ENCODE results near the gene TRIP11. TPM values are rescaled to one million over a fixed set of nuclear protein-coding genes. Genes with fewer than 3 reads are reported as not detected.

The TRIP11 gene
- total RNA-seq, 3 donors from 2014 or later (not counting 1 experiment from before 2014, with no cell fraction given), result 42.9 to 63.6 (median 49.8) TPM

DNA sequence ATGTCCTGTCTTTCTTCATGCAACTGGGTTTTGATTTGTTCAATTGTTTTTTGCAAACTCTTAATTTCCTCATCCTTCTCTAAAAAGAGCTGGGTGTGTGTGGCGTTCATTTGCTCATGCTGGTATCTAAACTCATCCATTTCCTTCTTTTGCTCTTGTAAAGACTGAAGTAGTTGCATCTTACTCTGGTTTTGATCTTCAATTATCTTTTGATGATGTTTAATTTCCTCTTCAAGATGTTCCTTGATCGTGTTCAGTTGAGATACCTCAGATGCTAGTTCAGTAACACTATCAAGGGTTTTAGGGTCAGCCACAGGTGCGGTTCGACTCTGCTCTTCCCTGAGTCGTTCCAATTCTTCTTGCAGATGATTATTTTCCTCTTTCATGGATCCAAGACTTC lies 34.8 kb downstream of the TRIP11 start:
- Histone ChIP-seq H3K9me3 (ENCODE audit: control insufficient read depth, insufficient read depth, low read length) (no peaks in the 10 kb centered on the region), H3K27me3 (ENCODE audit: control insufficient read depth, insufficient read depth, low read length) (no peaks in the 10 kb centered on the region), H3K36me3 (ENCODE audit: control insufficient read depth, insufficient read depth, low read length) (peaks cover 48% of the 10 kb centered on the region), H3K4me1 (ENCODE audit: control insufficient read depth, insufficient read depth, low read length) (no peaks in the 10 kb centered on the region), H3K27ac (ENCODE audit: low read length) (no peak overlapping the region), H3K4me3 (ENCODE audit: low read length) (no peak overlapping the region)
- H3K27me3 Mint-ChIP-seq (ENCODE audit: low read depth in 2 of 2), result no peaks in the 10 kb centered on the region
- ATAC-seq (no peak), DNase-seq (peak in 1 of 2 donors; percentile 44)
- peak overlapping the region in 1 of 2 donors; percentile 45 for H3K27ac Mint-ChIP-seq
- peaks cover 0 to under 1% of the 10 kb centered on the region in 2 donors for H3K4me1 Mint-ChIP-seq
- intact Hi-C loops (cut with micrococcal nuclease), result no loop called here
- no peaks in the 10 kb centered on the region for H3K9me3 Mint-ChIP-seq
- H3K36me3 Mint-ChIP-seq, result peaks cover 42% of the 10 kb centered on the region
- H3K4me3 Mint-ChIP-seq, result no peak overlapping the region
- TF ChIP-seq, protein P1, sequence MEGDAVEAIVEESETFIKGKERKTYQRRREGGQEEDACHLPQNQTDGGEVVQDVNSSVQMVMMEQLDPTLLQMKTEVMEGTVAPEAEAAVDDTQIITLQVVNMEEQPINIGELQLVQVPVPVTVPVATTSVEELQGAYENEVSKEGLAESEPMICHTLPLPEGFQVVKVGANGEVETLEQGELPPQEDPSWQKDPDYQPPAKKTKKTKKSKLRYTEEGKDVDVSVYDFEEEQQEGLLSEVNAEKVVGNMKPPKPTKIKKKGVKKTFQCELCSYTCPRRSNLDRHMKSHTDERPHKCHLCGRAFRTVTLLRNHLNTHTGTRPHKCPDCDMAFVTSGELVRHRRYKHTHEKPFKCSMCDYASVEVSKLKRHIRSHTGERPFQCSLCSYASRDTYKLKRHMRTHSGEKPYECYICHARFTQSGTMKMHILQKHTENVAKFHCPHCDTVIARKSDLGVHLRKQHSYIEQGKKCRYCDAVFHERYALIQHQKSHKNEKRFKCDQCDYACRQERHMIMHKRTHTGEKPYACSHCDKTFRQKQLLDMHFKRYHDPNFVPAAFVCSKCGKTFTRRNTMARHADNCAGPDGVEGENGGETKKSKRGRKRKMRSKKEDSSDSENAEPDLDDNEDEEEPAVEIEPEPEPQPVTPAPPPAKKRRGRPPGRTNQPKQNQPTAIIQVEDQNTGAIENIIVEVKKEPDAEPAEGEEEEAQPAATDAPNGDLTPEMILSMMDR (IDR thresholded peaks at IDR 0.05), result no peak
- WGBS (ENCODE audit: insufficient coverage), result 90% methylated on average over 4 of the region's 5 CpGs

DNA sequence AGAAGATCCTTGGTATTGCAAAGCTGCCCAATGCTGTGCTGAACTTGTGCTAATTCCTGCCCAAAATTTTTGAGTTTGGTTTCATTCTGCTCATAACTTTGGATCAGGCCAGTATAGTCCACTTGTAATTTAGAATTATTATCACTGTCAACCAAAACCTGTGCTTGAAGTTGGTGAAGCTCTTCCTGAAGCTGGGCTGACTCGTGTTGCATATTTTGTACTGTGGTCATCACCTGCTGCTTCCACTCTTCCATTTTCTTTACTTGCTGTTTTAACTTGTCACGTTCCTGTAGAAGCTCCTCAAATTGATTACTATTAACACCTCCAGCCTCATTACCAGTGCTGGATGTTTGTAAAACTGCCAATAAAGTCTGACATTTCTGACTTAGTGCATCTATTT lies 35.8 kb downstream of the TRIP11 start:
- Mint-ChIP-seq H3K9me3 (no peaks in the 10 kb centered on the region), H3K36me3 (peaks cover 42% of the 10 kb centered on the region), H3K4me3 (no peak overlapping the region), H3K27ac (no peak overlapping the region), H3K27me3 (ENCODE audit: low read depth in 2 of 2) (no peaks in the 10 kb centered on the region), H3K4me1 (peaks cover 4 to 10% of the 10 kb centered on the region in 2 donors)
- intact Hi-C loops (cut with micrococcal nuclease), result no loop called here
- WGBS (ENCODE audit: insufficient coverage), result 77% methylated on average over 2 of the region's 2 CpGs
- peaks cover 41% of the 10 kb centered on the region for H3K36me3 ChIP-seq (ENCODE audit: control insufficient read depth, insufficient read depth, low read length)
- H3K4me3 ChIP-seq (ENCODE audit: low read length), result no peak overlapping the region
- no peak for ATAC-seq
- H3K9me3 ChIP-seq (ENCODE audit: control insufficient read depth, insufficient read depth, low read length), result no peaks in the 10 kb centered on the region
- DNase-seq, result no peak
- H3K27me3 ChIP-seq (ENCODE audit: control insufficient read depth, insufficient read depth, low read length), result no peaks in the 10 kb centered on the region
- no peak overlapping the region for H3K27ac ChIP-seq (ENCODE audit: low read length)
- TF ChIP-seq, protein P1 (IDR thresholded peaks at IDR 0.05), result no peak
- no peaks in the 10 kb centered on the region for H3K4me1 ChIP-seq (ENCODE audit: control insufficient read depth, insufficient read depth, low read length)

DNA sequence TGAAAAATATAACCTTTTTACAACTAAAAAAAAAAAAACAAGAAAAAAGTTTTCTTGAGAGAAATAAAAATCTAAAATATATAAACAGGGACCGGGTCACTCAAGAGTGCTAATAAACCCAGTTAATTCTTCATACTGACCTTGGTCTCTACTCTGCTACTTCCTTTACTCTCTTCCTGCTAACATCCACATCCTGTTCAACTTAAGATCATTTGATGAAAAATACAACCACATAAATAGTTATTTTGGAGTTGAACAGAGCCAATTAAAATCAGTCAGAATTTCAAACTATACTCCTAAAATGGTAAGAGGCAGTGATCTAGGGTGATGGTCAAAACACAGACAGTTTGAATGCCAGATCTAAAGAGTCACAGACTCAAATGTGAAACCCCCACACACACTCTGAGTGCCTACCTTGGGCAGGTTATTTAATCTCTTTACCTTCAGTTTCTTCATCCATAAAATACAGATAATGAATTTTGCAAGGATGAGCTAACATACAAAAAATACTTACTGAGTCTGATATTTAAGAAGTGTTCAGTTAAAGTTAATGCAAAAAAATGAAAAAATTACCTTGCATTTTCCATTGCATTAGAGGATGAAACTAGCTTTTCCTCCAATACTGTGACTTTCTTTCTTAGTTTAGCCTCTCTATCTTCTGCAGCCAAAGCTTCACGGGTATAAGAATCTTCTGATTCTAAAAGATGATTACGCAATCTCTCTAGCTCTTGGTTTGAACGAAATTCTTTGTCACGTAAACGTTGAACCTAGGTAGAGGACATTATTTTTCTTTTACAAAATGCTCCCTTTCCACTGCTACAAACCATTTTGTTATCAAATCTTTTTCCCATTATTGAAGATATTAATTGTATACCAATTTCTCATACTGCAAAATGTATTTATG lies 40.9 kb downstream of the TRIP11 start:
- H3K4me1 ChIP-seq (ENCODE audit: control insufficient read depth, insufficient read depth, low read length), result no peaks in the 10 kb centered on the region
- DNase-seq (peak in 1 of 2 donors; percentile 19), ATAC-seq (peak; percentile 18 to 68 (median 46))
- 42% methylated on average over 3 of the region's 6 CpGs for WGBS (ENCODE audit: insufficient coverage)
- Mint-ChIP-seq H3K4me3 (peak overlapping the region; percentile 78), H3K9me3 (no peaks in the 10 kb centered on the region), H3K4me1 (peaks cover 22 to 35% of the 10 kb centered on the region in 2 donors), H3K27ac (peak overlapping the region; percentile 57 to 84), H3K36me3 (peaks cover 7% of the 10 kb centered on the region), H3K27me3 (ENCODE audit: low read depth in 2 of 2) (no peaks in the 10 kb centered on the region)
- peaks cover 18% of the 10 kb centered on the region for H3K36me3 ChIP-seq (ENCODE audit: control insufficient read depth, insufficient read depth, low read length)
- H3K27ac ChIP-seq (ENCODE audit: low read length), result no peak overlapping the region
- H3K9me3 ChIP-seq (ENCODE audit: control insufficient read depth, insufficient read depth, low read length), result no peaks in the 10 kb centered on the region
- no peaks in the 10 kb centered on the region for H3K27me3 ChIP-seq (ENCODE audit: control insufficient read depth, insufficient read depth, low read length)
- TF ChIP-seq, protein P1 (IDR thresholded peaks at IDR 0.05), result no peak
- intact Hi-C loops (cut with micrococcal nuclease), result no loop called here
- H3K4me3 ChIP-seq (ENCODE audit: low read length), result no peak overlapping the region

Measured in natural killer cell (primary cell).